ENCODE measurements around the gene CACNA1A.

Gene CACNA1A

DNA sequence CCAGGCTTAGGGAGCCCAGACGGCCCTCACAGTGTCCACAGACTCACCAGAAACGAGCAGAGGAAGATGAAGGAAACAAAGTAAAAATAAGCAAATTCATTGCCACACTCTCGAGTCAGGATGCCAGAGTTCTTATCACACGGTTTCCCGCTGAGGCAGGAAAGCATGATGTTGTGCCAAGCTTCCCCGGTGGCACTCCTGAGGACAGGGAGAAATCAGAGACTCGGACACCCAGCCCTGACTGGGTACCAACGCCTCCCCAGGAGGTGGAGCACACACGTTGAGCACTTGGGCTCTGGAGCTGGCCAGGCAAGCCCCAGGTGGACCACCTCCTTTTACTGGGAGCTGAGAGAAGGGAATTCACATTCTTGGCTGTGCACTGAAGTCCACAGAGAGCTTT is 274.6 kb downstream of the CACNA1A start:
- no peak overlapping the region for H3K4me2 ChIP-seq
- H3K9me3 ChIP-seq: peaks cover 9% of the 10 kb centered on the region; the same call in 1 of the 2 replicates
- peaks cover 40% of the 10 kb centered on the region for H3K4me1 ChIP-seq
- H3K36me3 ChIP-seq: peaks cover 18% of the 10 kb centered on the region; the same call in 1 of the 2 replicates
- no peak overlapping the region for H3K27ac ChIP-seq
- no peaks in the 10 kb centered on the region for H4K20me1 ChIP-seq
- no peak overlapping the region for H3K9ac ChIP-seq
- H3K27me3 ChIP-seq: no peaks in the 10 kb centered on the region
- TF ChIP-seq Cebpa-rat (IDR thresholded peaks at IDR 0.05): no peak
- H3K4me3 ChIP-seq: no peak overlapping the region

DNA sequence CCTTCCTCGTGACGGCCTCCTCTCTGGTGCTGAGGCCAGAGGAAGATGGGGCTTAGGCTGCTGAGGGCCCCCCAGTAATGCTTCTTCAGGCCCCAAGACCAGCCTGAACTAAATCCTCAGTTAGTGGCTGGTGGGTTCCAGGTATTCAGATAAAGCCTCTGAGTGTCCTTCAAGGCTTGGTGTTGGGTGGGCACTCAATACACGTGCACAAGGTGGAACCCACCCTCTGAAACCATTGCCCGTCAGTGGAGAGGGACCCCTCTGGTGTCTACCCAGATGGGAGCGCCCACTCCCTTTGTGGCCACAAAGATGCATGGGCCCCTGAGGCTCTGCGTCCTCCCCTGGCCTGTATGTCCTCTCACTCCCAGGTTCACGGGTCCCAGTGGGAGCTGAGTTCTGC is 277.0 kb downstream of the CACNA1A start:
- Histone ChIP-seq H3K27me3 (no peaks in the 10 kb centered on the region), H3K27ac (no peak overlapping the region), H3K36me3 (peaks cover 18% of the 10 kb centered on the region; the same call in 1 of the 2 replicates), H3K4me1 (peaks cover 16% of the 10 kb centered on the region), H4K20me1 (no peaks in the 10 kb centered on the region), H3K9ac (no peak overlapping the region), H3K4me3 (no peak overlapping the region), H3K4me2 (no peak overlapping the region), H3K9me3 (no peaks in the 10 kb centered on the region)
- TF ChIP-seq Cebpa-rat (IDR thresholded peaks at IDR 0.05): no peak

DNA sequence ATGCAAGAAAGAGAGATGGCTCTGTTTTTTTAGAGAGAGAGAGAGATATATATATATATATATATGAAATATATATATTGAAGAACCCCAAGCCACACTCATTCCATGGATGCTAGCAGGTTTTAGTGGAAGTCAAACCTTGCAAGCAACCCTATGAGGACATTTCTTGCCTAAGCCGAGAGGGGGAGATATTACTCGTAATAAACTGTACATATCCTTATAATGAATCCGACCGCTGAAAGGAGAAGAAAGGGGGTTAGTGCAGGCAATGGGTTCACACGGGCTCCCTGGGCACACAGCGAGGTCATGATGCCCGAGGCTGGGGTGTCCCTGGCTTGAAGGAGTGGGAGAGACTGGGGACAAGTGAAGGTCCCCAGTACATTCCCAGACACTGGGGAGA is 277.7 kb downstream of the CACNA1A start:
- Histone ChIP-seq H3K4me3 (no peak overlapping the region), H4K20me1 (no peaks in the 10 kb centered on the region), H3K27me3 (no peaks in the 10 kb centered on the region), H3K27ac (no peak overlapping the region), H3K9me3 (no peaks in the 10 kb centered on the region), H3K9ac (no peak overlapping the region), H3K4me2 (no peak overlapping the region), H3K36me3 (peaks cover 18% of the 10 kb centered on the region; the same call in 1 of the 2 replicates), H3K4me1 (peaks cover 9% of the 10 kb centered on the region; the same call in 1 of the 2 replicates)
- TF ChIP-seq Cebpa-rat (IDR thresholded peaks at IDR 0.05): no peak

DNA sequence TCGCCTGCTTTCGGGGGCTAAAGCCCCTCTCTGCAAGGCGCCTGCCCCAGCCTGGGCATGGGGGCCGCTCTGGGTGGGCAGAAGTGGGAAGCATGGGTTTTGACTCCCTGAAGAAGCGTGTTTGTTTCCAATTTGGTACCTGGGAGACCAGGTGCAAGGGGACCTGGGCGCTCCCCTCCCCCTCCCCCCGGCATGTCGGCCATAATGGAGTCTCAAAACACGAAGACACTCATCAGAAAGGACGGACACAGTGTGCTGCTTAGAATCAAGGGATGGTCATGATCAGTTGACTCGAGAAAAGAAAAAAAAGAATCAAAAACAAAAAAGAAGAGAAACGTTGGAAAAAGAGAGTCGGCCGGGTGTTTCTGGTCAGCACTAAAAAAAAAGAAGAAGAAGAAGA is 279.3 kb downstream of the CACNA1A start:
- peaks cover 18% of the 10 kb centered on the region; the same call in 1 of the 2 replicates for H3K36me3 ChIP-seq
- no peak overlapping the region for H3K4me3 ChIP-seq
- H3K4me2 ChIP-seq: no peak overlapping the region
- H3K9ac ChIP-seq: no peak overlapping the region
- H4K20me1 ChIP-seq: no peaks in the 10 kb centered on the region
- no peaks in the 10 kb centered on the region for H3K27me3 ChIP-seq
- peaks cover 7% of the 10 kb centered on the region; the same call in 1 of the 2 replicates for H3K4me1 ChIP-seq
- H3K27ac ChIP-seq: no peak overlapping the region
- H3K9me3 ChIP-seq: no peaks in the 10 kb centered on the region
- no peak for TF ChIP-seq Cebpa-rat (IDR thresholded peaks at IDR 0.05)

DNA sequence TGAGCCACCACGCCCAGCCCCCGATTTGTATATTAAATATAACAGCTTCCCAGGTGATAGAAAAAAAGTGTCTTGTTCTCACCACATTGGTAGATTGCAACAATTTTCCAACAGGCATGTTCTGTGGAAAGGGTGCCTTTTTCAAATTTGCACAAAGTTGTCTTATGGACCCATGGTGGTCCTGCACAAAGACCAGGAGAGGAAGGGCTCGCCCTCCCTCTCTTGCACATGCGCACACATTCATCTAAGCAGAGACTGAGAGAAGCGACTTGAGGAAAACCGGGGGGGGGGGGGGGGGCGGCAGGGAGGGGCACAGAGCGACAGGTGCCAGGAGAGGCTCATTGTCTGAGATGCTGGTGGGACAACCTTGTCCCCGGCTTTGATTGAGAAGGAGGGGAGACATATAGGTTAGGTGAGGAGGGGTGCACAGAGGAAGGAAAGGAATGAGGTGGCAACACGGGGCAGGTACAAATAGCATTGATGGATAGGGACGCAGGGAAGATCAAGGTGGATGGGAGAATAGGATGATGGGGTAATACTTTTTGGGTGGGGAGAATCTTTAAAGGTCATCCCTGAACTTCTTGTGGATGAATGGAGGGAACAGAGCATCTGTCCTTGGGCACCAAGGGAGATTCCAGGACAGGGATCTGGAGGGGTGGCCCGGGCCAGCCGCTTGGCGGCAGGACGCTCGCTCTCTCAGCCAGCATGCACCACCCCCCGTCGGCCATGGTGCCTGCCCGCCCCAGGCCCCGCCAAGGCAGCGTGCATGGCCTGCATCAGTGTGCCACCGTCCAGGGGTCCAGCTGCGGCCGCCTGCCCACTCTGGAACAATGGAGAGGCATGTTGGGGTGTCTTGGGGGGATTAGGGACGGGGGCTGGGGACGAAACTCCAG is 280.1 kb downstream of the CACNA1A start:
- no peak for TF ChIP-seq Cebpa-rat (IDR thresholded peaks at IDR 0.05)
- Histone ChIP-seq H3K4me3 (no peak overlapping the region), H3K27ac (no peak overlapping the region), H3K9me3 (no peaks in the 10 kb centered on the region), H3K4me2 (no peak overlapping the region), H4K20me1 (no peaks in the 10 kb centered on the region), H3K4me1 (no peaks in the 10 kb centered on the region), H3K36me3 (peaks cover 12% of the 10 kb centered on the region; the same call in 1 of the 2 replicates), H3K9ac (no peak overlapping the region), H3K27me3 (no peaks in the 10 kb centered on the region)

DNA sequence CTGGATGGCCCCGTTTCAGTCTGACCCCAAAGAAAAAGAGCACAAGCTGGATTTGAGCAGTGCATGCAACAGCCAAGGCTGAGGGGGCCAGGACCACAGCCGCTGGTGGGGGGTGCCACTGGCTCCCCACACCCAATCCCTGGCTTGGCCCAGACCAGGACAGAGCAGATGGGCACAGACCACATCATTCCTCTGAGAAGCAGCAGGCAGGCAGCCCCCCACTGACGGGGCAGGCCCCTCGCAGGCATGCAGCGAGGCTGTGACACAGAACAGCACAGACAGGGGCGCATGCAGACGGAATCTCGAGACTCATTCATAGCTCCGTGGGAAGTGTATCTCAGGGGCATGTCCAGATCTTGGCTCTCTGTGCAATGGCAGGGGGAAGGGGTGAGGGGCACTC is 281.2 kb downstream of the CACNA1A start:
- no peak for TF ChIP-seq Cebpa-rat (IDR thresholded peaks at IDR 0.05)
- Histone ChIP-seq H3K9me3 (peaks cover 5% of the 10 kb centered on the region), H3K36me3 (peaks cover 14% of the 10 kb centered on the region; the same call in 1 of the 2 replicates), H3K4me1 (no peaks in the 10 kb centered on the region), H3K4me3 (no peak overlapping the region), H3K27me3 (no peaks in the 10 kb centered on the region), H3K4me2 (no peak overlapping the region), H3K27ac (no peak overlapping the region), H3K9ac (no peak overlapping the region), H4K20me1 (no peaks in the 10 kb centered on the region)

DNA sequence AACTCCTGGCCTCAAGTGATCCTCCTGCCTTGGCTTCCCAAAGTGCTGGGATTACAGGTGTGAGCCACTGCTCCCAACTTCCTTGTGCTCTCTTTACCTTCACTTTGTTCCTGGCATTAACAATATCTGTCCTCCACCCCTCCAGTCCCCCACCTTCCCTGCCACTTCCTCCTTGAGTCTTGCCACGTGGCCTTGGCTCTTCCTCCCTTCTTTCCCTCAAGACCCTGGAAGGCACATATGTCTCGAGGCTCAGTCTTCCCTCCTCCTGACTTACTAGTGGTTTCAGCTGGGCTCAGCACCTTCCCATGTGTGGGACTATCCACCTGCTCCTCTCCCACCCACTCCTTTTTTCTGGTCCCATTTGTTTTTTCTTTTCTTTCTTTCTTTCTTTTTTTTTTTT is 285.4 kb downstream of the CACNA1A start:
- H3K4me1 ChIP-seq: peaks cover 26% of the 10 kb centered on the region
- TF ChIP-seq Cebpa-rat (IDR thresholded peaks at IDR 0.05): no peak
- H3K27me3 ChIP-seq: no peaks in the 10 kb centered on the region
- peaks cover 4% of the 10 kb centered on the region; the same call in 1 of the 2 replicates for H3K36me3 ChIP-seq
- H3K9ac ChIP-seq: no peak overlapping the region
- no peak overlapping the region for H3K27ac ChIP-seq
- no peaks in the 10 kb centered on the region for H4K20me1 ChIP-seq
- peaks cover 5% of the 10 kb centered on the region for H3K9me3 ChIP-seq
- no peak overlapping the region for H3K4me2 ChIP-seq
- H3K4me3 ChIP-seq: no peak overlapping the region

DNA sequence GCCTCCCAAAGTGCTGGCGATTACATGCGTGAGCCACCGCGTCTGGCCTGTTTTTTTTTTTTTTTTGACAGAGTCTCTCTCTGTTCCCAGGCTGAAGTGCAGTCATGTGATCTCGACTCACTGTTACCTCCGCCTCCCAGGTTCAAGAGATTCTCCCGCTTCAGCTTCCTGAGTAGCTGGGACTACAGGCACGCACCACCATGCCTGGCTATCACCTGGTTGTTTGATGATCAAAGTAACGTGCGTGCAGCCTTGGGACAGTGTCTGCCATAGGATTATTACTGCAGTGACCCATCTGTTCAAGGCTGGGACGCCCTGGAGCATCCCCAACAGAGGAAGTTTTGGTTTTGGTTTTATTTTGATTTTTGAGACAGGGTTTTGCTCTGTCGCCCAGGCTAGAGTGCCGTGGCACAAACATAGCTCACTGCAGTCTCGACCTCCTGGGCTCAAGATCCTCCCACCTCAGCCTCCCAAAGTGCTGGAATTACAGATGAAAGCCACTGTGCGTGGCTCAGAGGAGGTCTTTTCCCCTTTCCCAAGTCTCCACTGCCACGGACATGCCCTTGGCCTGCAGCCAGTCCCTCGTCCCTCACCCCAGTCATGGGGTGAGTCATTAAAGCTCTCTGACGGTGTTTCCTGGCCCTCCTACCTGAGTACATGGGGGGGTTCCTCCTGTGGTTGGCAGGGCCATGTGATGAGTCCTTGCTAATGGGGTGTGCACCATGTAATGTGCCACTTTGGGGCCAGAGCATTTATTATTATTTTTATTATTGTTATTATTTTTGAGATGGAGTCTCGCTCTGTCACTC is 290.5 kb downstream of the CACNA1A start:
- Histone ChIP-seq H3K9ac (no peak overlapping the region), H3K4me1 (peaks cover 50% of the 10 kb centered on the region), H3K9me3 (peaks cover 5% of the 10 kb centered on the region), H3K4me3 (no peak overlapping the region), H3K27ac (peak overlapping the region; percentile 7; the same call in 1 of the 2 replicates), H3K36me3 (peaks cover 10% of the 10 kb centered on the region; the same call in 1 of the 2 replicates), H3K4me2 (peak overlapping the region; percentile 56), H4K20me1 (no peaks in the 10 kb centered on the region), H3K27me3 (no peaks in the 10 kb centered on the region)
- no peak for TF ChIP-seq Cebpa-rat (IDR thresholded peaks at IDR 0.05)

DNA sequence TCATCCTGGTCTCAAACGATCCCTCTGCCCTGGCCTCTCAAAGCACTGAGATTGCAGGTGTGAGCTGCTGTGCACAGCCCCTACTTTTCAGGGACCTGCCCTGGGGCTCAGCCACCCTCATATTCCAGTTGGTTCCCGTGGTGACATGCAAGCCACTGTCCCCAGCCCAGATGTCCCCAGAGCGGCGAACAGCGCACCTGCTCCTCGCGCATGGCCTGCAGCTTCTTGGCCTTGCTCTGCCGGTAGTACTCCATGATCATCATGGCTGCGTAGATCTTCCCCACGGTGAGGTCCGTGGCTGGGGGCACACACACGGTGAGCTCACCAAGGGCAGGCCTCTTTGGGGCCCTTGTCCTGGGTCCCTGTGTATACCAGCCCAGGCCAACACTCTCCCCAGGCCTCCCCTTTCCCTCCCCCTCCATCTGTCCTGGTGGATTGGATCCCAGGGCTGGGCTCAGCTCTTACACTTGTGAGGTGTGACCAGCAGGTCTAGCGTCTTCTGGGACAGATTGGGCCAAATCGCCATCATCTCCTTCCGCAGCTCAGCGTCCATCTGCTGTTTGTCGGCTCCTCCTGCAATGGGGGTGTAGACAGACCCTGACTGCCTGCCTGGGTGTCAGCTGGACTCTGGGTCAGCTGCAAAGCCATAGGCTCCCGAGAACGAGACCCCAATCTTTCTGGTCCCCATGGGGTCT is 292.1 kb downstream of the CACNA1A start:
- Histone ChIP-seq H3K36me3 (0 out of 2 replicates have a peak, but pooled peaks cover 6% of the 10 kb centered on the region), H3K9ac (no peak overlapping the region), H3K4me3 (no peak overlapping the region), H3K4me2 (no peak overlapping the region), H3K27me3 (no peaks in the 10 kb centered on the region), H3K27ac (no peak overlapping the region), H3K4me1 (peaks cover 66% of the 10 kb centered on the region), H3K9me3 (no peaks in the 10 kb centered on the region), H4K20me1 (no peaks in the 10 kb centered on the region)
- TF ChIP-seq Cebpa-rat (IDR thresholded peaks at IDR 0.05): no peak

Measured in BLaER1 (cell line).